Muscle of leg (tissue), 11 donors: Measurements from ENCODE around the gene EVI5. TPM values are rescaled to one million over a fixed set of nuclear protein-coding genes. Genes with fewer than 3 reads are reported as not detected.
"Not testable (repeated sequence)": the region's sequence is repeated elsewhere in the genome, so short reads cannot be mapped to it uniquely, and the experiment has no call there.

Experiments used
- DNase-seq: peaks from one replicate; pipeline ENCODE4 v3.0.0; 2013
- H3K27ac ChIP-seq: one replicate; pipeline ENCODE4 v1.5.1; 2013; ENCODE audit warnings: mild to moderate bottlenecking, low read length, control low read depth
- H3K27me3 ChIP-seq: one replicate; pipeline ENCODE4 v1.6.1; 2013; ENCODE audit warnings: low read length; ENCODE audit not compliant: control insufficient read depth, insufficient read depth
- H3K36me3 ChIP-seq: one replicate; pipeline ENCODE4 v1.6.1; 2013; ENCODE audit warnings: low read length; ENCODE audit not compliant: control insufficient read depth, insufficient read depth
- H3K4me1 ChIP-seq: one replicate; pipeline ENCODE4 v1.6.1; 2013; ENCODE audit warnings: low read length; ENCODE audit not compliant: control insufficient read depth, insufficient read depth
- H3K4me3 ChIP-seq: one replicate; pipeline ENCODE4 v1.5.1; 2013; ENCODE audit warnings: low read length, control low read depth
- H3K9me3 ChIP-seq: replicated peaks from 2 replicates; pipeline ENCODE4 v1.6.1; 2013; ENCODE audit warnings: low read depth, low read length; ENCODE audit not compliant: control insufficient read depth
- WGBS: methylation state at CpG from one replicate; pipeline ENCODE4 v1.1.5; 2013; ENCODE audit warnings: missing lambda C conversion rate; ENCODE audit not compliant: insufficient coverage; 5-methylcytosine and 5-hydroxymethylcytosine counted together
- polyA plus RNA-seq, 8 donors: library from polyadenylated mRNA; unstranded; fragments of 120-200 nt; gene quantifications; one replicate each; pipeline versions ENCODE4 v1.2.1 to v1.2.3, GENCODE V29; 2013; ENCODE audit warnings: inconsistent platforms in 1 of 8, low replicate concordance in 1 of 8; ENCODE audit not compliant: insufficient read length in 8 of 8, insufficient read depth in 1 of 8
- total RNA-seq: library from RNA; stranded (reverse); fragments of 120-200 nt; gene quantifications from one replicate; pipeline ENCODE4 v1.2.4, GENCODE V29; 2013

Gene EVI5
- total and polyA plus RNA-seq, 9 donors: 9.3 to 31.7 (median 13.6) TPM

DNA sequence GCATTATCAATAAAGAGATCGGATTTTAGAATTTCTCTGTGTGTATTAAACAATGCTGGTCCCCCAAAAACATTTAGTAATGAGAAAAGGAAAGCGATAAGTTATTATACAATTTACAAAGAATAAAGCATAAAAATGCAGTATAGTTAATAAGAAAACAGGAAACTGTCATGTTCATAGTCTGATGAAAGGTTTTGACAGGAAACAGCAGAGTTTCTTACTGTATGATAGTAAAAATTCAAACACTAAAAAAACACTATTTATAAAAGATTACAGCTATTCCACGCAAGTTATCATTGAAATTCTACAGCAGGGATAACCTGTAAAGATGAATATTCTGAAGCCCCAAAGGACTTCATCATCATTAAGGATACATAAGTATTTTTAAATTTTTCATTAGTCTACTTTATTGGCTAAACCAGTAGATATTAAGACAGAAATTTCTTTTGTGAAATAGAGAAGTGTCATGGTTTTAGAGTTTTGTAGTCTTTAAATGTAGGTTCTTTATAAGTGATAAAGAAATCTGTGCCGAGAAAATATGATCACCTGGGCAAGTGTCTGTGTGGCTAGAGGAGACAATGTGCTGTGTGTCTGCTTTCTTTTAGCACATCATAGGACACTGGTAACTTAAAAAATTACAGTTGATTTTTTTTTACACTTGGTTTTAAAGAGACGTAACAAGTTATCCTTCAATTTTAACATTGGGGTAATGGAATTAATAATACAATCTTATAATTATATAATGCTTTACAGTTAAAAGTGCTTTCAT is 248.5 kb downstream of the EVI5 start:
- no peaks in the 10 kb centered on the region for H3K9me3 ChIP-seq
- H3K36me3 ChIP-seq: no peaks in the 10 kb centered on the region
- H3K4me1 ChIP-seq: no peaks in the 10 kb centered on the region
- H3K27ac ChIP-seq: no peak overlapping the region
- no CpG with 5 or more reads among the region's 5 CpGs for WGBS
- DNase-seq: no peak
- H3K27me3 ChIP-seq: no peaks in the 10 kb centered on the region
- H3K4me3 ChIP-seq: no peak overlapping the region

DNA sequence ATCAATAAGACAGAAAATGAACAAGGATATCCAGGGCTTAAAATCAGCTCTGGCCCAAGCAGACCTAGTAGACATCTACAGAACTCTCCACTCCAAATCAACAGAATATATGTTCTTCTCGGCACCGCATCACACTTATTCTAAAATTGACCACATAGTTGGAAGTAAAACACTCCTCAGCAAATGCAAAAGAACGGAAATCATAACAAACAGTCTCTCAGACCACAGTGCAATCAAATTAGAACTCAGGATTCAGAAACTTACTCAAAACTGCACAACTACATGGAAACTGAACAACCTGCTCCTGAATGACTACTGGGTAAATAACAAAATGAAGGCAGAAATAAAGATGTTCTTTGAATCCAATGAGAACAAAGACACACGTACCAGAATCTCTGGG is 252.5 kb downstream of the EVI5 start:
- DNase-seq, H3K9me3 ChIP-seq, H3K4me3 ChIP-seq, H3K27me3 ChIP-seq, H3K27ac ChIP-seq, H3K4me1 ChIP-seq, H3K36me3 ChIP-seq: not testable (repeated sequence)
- WGBS: no CpG with 5 or more reads among the region's 4 CpGs

DNA sequence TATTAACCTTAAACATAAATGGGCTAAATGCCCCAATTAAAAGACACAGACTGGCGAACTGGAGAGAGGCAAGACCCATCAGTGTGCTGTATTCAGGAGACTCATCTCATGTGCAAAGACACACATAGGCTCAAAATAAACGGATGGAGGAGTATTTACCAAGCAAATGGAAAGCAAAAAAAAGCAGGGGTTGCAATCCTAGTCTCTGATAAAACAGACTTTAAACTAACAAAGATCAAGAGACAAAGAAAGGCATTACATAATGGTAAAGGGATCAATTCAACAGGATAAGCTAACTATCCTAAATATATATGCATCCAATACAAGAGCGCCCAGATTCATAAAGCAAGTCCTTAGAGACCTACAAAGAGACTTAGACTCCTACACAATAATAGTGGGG is 253.0 kb downstream of the EVI5 start:
- not testable (repeated sequence) for DNase-seq, H3K27ac ChIP-seq, H3K9me3 ChIP-seq, H3K4me3 ChIP-seq, H3K36me3 ChIP-seq, H3K27me3 ChIP-seq, H3K4me1 ChIP-seq
- no CpG with 5 or more reads among the region's 3 CpGs for WGBS

DNA sequence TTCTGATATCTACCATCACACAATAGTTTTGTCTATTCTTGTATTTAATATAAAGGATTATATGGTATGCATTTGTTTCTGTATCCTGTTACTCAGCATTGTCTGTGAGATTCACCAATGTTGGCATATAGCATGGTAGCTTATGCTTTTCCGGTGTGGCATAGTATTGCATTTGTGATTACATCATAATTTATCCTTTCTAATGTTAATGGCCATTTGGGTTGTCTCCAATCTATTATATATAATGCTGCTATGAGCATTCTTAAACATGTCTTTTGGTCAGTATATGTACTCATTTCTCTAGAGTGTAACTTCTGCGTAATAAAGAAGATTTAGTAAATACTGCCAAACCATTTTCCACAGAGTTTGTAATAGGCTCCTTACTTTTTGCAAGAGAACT is 257.2 kb downstream of the EVI5 start:
- Histone ChIP-seq H3K4me1 (no peaks in the 10 kb centered on the region), H3K27me3 (no peaks in the 10 kb centered on the region), H3K27ac (no peak overlapping the region), H3K9me3 (no peaks in the 10 kb centered on the region), H3K36me3 (no peaks in the 10 kb centered on the region), H3K4me3 (no peak overlapping the region)
- DNase-seq: no peak
- WGBS: no CpG with 5 or more reads among the region's 2 CpGs

DNA sequence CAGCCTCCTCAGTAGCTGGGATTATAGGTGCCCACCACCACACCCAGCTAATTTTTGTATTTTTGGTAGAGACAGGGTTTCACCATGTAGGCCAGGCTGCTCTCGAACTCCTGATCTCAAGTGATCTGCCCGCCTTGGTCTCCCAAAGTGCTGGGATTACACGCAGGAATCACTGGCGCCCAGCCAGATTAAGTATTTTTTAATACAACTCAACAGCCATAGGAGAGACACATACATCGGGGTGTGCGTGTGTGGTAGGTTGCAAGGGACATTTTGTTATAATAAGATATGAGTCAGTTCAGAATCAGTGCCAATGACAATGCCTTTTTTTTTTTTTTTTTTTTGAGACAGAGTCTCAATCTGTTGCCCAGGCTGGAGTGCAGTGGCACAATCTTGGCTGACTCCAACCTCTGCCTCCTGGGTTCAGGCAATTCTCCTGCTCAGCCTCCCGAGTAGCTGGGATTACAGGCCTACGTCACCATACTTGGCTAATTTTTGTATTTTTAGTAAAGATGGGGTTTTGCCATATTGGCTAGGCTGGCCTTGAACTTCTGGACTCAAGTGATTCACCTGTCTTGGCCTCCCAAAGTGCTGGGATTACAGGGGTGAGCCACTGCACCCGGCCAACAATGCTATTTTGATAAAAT is 259.8 kb downstream of the EVI5 start:
- H3K9me3 ChIP-seq, H3K27ac ChIP-seq, H3K4me3 ChIP-seq, H3K4me1 ChIP-seq, H3K27me3 ChIP-seq, DNase-seq, H3K36me3 ChIP-seq: not testable (repeated sequence)
- no CpG with 5 or more reads among the region's 9 CpGs for WGBS

DNA sequence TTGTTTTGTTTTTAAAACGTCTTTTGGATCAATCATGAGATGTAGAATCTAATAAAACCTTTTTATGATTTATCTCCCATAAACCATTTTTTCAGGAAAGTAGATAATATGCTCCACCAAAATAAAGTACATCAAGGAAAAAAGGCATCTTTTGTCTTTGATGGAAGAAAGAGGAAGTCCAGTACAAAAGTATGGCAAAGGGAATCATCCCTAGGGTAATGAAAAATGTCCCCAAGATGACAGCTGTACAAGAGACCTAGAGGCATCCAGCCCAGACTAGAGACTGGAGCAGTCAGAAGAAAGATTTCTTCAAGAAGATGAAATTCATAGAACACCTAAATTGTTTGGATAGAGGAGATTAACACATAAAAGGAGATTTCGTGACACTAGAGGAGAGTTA is 265.9 kb downstream of the EVI5 start:
- Histone ChIP-seq H3K36me3 (no peaks in the 10 kb centered on the region), H3K4me1 (no peaks in the 10 kb centered on the region), H3K4me3 (no peak overlapping the region), H3K27ac (no peak overlapping the region), H3K27me3 (no peaks in the 10 kb centered on the region), H3K9me3 (no peaks in the 10 kb centered on the region)
- WGBS: no CpG with 5 or more reads among the region's 2 CpGs
- no peak for DNase-seq

DNA sequence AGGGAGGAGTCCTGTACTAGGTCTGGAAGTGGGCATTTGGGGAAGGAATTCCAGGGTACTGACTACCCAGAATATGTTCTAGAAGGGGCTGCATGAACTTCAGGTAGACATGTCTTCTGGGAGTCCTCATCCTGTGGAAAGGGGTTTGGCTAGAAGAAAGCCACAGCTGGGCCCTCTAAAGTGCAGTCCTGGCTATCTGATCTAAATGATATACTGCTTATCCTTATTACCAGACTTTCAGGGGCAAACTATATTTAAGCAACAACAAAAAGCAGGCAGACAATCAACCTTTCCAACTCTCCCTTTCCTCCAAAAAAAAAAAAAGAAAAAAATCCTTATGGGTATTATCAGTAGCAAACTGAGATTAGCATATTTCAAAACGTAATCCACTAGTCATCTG is 268.3 kb downstream of the EVI5 start:
- WGBS: no CpG with 5 or more reads among the region's 1 CpG
- no peak overlapping the region for H3K27ac ChIP-seq
- H3K4me3 ChIP-seq: no peak overlapping the region
- no peaks in the 10 kb centered on the region for H3K27me3 ChIP-seq
- no peaks in the 10 kb centered on the region for H3K9me3 ChIP-seq
- H3K4me1 ChIP-seq: no peaks in the 10 kb centered on the region
- DNase-seq: no peak
- no peaks in the 10 kb centered on the region for H3K36me3 ChIP-seq

DNA sequence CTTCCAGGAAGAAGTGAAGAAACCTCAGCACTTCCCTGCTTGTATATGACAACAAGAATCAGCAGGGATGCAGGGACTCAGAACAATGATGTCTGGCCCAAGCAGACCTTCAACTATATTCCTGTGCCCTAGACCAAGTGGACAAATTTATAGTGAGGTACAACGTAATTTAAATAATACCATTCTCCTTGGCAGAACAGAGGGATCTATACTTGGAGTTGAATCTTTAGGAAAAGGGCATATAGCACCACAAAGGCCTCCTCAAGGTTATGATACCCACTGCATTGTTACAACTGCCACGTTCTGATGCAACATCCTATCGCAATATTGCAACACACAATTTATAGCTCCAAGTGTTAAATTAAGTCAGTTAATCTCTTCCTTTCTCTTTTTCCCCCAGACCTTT is 269.1 kb downstream of the EVI5 start:
- no peak for DNase-seq
- H3K27ac ChIP-seq: no peak overlapping the region
- no peaks in the 10 kb centered on the region for H3K36me3 ChIP-seq
- no peaks in the 10 kb centered on the region for H3K9me3 ChIP-seq
- H3K4me3 ChIP-seq: no peak overlapping the region
- WGBS: no CpG with 5 or more reads among the region's 3 CpGs
- H3K27me3 ChIP-seq: no peaks in the 10 kb centered on the region
- H3K4me1 ChIP-seq: no peaks in the 10 kb centered on the region

DNA sequence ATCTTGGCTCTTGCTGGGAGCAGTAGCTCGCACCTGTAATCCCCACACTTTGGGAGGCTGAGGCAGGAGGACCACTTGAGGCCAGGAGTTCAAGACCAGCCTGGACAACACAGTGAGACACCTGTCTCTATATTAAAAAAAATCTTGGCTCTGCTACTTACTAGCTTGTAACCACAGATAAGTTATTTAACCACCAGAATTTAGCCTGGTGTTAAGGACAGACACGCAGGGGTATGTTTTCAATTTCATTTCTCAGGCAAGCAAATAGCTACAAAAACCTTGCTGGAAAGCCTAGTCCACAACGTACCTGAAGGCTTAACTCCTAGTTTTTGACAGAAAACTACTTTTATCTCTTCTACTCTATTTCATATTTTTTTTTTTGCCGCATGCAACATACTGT is 273.4 kb downstream of the EVI5 start:
- no peak for DNase-seq
- WGBS: 90% methylated on average over 1 of the region's 4 CpGs
- no peaks in the 10 kb centered on the region for H3K36me3 ChIP-seq
- no peak overlapping the region for H3K4me3 ChIP-seq
- H3K27me3 ChIP-seq: no peaks in the 10 kb centered on the region
- H3K27ac ChIP-seq: no peak overlapping the region
- no peaks in the 10 kb centered on the region for H3K9me3 ChIP-seq
- no peaks in the 10 kb centered on the region for H3K4me1 ChIP-seq

DNA sequence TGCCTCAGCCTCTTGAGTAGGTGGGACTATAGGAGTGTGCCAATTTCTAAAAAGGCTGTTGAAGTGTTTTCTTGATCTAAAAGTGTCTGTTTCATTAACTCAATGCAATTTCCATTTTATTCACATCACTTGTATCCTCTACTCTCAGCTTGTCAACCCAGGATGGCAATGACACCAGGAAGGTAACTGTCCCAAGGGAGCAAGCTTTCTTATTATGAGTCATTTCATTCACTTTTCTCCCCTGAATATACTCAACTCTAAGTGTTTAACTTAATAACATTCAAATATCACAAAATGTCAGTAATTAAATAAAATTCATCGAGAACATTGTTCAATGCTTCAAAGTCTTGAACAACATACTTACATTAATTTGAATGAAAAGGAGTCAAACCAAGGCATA is 275.3 kb downstream of the EVI5 start:
- Histone ChIP-seq H3K9me3 (no peaks in the 10 kb centered on the region), H3K27ac (no peak overlapping the region), H3K36me3 (no peaks in the 10 kb centered on the region), H3K4me3 (no peak overlapping the region), H3K27me3 (no peaks in the 10 kb centered on the region), H3K4me1 (no peaks in the 10 kb centered on the region)
- no peak for DNase-seq
- no CpG with 5 or more reads among the region's 1 CpG for WGBS
